ENCODE measurements around the gene IGFBP3. TPM values are rescaled to one million over a fixed set of nuclear protein-coding genes. Genes with fewer than 3 reads are reported as not detected.
A peak's percentile ranks its signal among the peaks of the same experiment; 100 is the strongest.

IGFBP3 gene
- total and polyA plus RNA-seq, 2 of the 13 experiments (the other 11 are each of a cell fraction or from before 2014, with no cell fraction given) = 57.5 TPM; not detected in 1

- TF ChIP-seq SP140L (CRISPR knock-in tag; IDR thresholded peaks at IDR 0.05; ENCODE audit: borderline replicate concordance) (peak; percentile 51; the same call in 1 of the 2 replicates), ZNF570 (CRISPR knock-in tag; IDR thresholded peaks at IDR 0.05; ENCODE audit: borderline replicate concordance) (no peak), ZNF407 (CRISPR knock-in tag; IDR thresholded peaks at IDR 0.05; ENCODE audit: not compliant biosample characterization) (no peak), ZC3H13 (CRISPR knock-in tag; IDR thresholded peaks at IDR 0.05) (peak; percentile 100), ZNF747 (CRISPR knock-in tag; IDR thresholded peaks at IDR 0.05; ENCODE audit: borderline replicate concordance) (peak; percentile 70; the same call in 1 of the 2 replicates), ZXDC (CRISPR knock-in tag; IDR thresholded peaks at IDR 0.05) (peak; percentile 95), ZNF207 (IDR thresholded peaks at IDR 0.05; ENCODE audit: borderline replicate concordance) (no peak), MXD1 (CRISPR knock-in tag; IDR thresholded peaks at IDR 0.05) (peak; percentile 51; the same call in 1 of the 2 replicates)
Observed at GRCh38 chr7:45888185-45888992, 32.7 kb downstream of the IGFBP3 start, which contains the start of gene IGFBP1 (continued).

Measured in HepG2 (cell line).